Activated naive CD8-positive, alpha-beta T cell treated with anti-CD3 and anti-CD28 coated beads, Interleukin-2, amount 50 U/mL, for 16 hours (primary cell): ENCODE data around the gene HPCA.

Experiments used
- DNase-seq: peaks from one replicate; pipeline ENCODE4 v3.0.0-alpha.2; 2020; ENCODE audit warnings: low read depth, low spot score

HPCA gene

DNA sequence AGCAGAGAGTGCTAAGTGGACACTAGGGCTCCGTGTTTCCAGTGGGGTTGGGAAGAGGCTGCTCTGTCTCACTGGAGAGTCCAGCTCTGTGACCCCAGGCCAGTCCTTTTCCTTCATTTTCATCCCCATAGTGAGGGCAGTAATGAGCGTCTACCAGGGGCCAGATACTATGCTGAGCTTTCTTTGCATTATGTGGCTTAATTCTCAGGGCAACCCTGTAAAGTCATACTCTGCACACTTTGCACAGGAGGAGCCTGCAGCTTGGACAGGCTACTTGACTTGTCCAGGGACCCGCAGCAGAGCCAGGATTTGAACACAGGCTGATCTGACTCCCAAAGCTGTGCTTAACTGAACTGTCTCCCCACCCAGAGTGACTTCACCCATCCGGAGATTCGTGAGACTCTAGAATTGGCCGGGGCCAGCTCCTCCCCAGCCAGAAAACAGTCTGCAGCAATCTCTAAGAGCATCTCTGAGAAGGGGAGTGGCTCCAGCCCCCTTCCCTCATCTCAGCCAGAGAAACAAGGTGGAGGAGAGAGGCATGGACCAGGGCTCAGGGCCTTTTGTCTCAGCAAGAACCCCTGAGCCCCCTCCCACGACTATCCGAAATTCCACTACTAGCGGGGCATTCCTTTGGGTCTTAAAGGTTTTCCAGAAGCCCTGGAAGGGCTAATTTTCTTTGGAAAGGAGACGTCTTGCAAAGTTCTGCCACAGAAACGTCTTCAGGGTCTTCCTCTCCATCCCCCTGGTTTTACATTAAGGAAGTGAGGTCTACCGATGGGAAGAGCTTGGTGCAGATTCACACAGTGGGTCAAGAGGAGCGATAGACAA lies 14.7 kb upstream of the HPCA start:
- DNase-seq = no peak

DNA sequence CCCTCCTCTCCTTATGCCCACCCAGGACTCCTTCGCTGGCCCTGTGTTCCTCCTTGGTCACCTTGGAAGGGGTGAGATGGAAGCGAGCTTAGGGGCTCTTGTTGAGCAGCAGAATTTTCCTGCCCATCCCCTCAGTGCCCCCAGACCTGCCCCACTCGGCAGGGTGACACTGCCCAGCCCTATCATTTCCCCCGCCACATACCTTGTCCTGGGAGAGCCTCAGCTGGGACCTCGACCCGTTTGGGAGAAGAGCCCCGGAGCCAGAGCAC lies 14.2 kb upstream of the HPCA start:
- no peak for DNase-seq

DNA sequence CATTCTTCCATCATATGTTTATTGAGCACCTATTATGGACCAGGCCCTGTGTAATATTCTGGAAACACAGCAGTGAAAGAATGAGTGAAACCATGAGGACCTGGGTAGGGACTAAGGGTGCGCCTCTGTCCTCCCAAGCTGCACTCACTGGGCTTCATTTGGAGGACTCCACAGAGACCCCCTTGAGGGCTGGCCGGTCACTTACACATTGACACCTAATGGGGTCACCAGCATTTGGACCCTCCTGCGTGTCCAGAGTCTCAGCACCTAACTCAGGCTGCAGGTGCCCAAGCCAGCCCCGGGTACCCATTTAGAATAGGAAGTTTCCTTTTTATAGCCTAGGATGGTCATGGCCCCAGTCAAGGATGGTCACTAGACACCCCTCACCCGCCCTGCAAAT lies 12.8 kb upstream of the HPCA start:
- DNase-seq = no peak

DNA sequence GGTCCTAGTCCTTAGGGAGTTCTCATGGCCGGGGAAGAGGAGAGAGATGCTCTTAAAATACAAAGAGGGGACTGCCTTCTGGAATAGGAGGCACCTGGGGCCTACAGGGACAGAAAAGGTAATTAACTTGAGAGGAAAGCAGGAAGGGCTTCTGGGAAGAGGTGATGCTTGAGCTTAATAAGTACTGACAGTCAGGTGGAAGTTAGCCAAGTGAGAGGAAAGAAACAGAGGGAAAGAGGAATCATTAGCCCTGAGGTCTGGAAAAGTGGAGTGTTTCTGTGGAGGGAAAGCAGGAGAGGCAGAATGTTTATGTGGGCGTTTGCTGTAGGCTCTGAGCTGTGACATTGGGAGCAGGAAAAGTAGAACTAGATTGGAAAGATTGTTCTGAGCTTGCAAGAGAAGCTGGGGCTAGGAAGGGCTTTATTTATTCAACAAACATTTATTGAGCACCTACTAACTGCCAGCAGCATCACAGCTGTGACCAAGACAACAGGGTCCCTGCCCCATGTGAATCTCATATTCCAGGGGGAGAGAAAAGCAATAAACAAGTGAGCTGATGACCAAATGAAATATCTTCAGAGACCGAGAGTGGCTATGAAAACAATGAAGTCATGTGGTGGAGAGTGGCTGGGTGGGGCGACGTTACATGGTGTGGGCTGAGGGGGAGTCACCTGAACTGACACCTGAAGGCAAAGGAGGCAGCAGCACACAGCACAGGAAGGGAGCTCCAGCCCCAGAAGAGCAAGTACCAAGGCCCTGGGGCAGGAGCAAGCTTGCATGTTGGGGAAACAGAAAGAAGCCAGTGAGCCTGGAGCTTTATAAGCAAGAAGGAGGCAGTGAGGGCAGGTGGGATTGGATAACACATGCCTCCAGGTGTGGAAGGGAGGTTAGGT lies 11.2 kb upstream of the HPCA start:
- no peak for DNase-seq

DNA sequence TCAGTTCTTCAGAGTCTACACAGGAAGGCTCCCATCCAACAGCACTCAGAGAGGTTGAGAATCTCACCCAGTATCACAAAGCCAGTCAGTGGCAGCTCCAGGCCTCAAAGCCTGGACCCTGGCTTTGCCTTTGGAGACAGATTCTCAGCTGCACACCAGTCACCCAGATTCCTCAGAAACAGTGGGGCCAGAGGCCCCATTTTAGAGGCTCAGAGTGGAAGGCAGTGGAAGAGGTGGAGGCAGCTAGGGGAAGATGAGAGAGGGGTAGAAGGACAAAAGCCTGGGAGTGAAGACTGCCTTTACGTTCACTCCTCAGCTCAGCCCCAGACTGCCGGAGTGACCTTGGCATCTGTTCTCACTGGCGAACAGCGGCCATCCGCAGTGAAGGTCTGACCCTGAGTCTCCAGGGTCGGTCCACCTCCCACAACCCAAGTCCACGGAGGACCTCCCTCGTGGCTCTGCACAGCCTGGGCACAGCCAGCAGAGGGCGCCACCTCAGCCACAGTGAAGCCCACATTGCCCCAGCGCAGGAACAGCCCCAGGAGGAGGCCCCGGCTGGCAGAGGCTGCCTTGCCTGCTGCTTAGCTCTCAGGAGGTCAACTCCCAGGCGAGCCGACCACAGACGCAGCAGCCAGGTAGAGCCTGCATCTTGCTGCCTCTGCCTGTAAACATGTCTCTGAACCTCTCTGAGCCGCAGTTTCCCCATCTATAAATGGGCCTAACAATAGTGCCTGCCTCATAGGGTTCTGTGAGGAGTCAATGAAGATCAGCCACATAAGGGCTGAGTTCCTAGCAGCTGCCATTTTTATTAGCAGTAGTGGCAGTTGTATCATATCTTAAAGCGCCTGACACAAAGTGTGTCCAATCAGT lies 9.7 kb upstream of the HPCA start:
- no peak for DNase-seq

DNA sequence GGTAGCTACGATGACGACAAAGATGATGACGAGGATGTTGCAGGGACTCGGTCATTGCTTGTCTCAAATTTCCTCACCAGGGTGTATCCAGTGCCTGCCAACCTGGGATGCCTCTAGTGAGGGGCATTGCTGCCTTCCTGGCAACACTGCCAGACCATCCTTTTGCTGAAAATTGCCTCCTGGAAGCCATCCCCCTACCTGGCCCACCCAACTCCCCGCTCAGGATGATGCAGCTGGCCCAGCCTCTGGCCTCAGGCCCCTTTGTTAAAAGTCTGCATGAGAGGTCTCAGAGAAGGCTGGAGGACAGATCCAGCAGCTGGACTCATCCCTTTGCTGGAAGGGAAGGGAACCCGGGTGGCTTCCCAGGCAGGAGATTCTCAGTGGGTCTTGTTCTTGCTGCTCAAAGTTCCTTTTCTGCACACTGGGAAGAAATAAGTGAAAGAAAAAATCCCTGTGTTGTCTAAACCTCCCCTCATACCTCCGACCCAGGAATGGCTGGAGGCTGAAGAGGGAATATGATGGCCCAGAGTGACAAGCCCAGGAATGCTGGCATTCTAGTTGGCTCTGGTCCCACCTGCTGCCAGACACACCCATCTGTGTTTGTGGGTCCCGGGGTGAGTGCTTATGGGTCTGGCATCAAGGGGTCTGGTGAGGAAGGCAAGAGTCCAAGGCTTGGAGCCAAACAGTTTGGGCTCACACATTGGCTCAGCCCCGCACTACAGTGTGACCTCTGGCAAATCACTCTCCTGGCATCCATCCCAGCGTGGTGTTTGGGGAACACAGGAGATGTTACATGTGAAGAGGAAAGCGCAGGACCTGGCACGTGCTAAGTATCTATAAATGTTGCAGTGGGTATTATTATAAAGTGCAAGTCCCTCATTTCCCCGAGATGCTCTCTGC lies 8.8 kb upstream of the HPCA start:
- no peak for DNase-seq

DNA sequence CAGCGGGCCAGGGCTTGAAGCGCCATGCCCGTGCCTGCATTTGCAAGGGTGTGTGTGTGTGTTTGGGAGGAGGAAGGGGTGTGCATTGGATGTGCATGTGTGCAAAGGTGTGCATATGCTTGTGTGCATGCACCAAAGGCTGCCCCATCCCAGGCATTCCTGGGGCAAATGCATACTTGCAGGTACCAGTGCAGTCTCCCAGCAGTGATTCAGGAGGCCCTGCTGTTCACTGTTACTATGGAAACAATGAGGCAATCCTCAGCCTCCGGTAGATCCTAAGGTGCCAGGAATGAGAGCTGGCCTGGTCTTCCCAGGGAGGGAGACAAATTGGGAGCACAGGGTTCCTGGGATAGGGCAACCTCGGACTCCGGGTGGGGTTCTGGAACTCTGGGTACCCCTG lies 8.1 kb upstream of the HPCA start:
- no peak for DNase-seq

DNA sequence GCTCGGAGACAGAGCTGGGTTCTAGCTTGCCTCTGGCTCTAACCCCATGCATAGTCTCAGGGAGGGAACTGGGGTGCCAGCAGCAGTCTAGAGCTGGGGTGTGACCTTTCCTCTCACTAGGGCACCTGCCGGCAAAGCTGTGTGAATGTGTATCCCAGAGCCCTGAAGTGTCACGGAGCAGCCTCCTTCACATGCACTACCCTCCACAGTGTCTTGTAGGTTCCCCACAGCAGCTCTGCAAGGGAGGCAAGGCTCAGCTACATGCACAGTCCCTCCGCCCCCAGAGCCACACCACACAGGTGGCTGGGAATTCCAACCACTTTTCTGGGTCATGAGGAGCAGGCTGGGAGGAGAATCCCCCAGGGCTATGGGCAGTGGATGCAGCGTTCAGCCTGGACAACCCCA lies 7.7 kb upstream of the HPCA start:
- DNase-seq = no peak

DNA sequence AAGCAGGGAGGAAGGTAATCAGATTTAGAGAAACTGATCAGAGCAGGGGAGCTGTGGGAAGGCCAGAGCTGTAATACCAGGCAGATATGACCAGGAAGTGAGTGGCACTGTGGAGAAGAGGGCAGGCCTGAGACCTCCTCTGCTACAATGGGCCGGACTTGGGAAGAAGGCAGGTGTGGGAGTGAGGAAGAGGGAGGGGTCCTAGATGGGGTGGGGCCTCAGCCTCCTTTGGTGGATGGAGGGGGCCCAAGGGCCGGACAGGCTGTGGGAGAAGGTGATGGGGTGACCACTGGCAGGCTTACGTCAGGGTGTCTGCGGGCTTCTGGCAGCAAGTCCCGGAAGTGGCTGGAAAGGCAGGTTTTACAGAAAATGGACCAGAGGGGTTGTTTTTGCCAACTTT lies 5.0 kb upstream of the HPCA start:
- no peak for DNase-seq

DNA sequence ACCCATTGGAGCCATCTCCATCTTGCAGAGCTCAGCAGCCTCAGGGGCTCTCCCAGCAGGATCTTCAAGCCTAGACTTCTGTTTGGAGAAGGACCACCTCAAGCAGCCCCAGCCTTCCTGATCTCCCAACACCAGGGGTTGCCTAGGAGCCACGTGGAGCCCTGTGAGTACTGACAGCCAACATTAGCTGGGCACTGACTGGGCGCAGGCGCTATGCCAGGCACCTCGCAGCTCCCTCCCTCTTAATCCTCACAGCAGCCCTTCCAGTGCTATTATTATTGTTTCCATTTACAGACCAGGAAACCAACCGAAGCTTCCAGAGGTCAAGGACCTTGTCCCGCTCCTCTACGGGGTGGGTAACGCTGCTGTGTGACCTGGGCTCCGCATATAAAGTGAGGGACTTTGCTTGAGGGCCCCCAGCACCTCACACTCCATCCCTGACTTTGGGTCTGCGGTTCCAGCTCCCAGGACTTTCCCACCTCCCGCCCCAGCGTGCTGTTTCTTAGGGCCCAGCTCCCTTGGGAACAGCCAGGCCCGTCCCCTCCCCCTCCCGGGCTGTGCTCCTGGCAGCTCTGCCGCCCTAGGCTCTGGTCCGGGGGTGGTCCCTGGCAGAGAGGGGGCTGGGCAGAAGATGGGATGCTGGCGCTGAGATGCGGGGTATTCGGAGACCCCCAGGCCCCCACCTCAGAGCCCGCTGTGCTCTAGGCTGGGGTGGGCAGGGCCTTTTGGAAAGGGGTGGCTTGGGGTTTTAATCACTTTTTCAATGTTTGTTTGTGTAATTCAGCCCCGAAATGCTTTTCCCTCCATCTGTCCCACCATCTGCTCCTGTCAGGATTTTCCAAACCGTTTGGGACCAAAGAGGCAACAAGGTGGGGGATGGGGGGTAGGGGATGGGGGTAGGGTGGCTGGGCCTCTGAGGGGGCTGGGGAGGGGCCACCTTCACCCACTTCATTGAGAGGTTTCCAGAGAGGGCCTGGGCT lies 4.1 kb upstream of the HPCA start:
- no peak for DNase-seq

DNA sequence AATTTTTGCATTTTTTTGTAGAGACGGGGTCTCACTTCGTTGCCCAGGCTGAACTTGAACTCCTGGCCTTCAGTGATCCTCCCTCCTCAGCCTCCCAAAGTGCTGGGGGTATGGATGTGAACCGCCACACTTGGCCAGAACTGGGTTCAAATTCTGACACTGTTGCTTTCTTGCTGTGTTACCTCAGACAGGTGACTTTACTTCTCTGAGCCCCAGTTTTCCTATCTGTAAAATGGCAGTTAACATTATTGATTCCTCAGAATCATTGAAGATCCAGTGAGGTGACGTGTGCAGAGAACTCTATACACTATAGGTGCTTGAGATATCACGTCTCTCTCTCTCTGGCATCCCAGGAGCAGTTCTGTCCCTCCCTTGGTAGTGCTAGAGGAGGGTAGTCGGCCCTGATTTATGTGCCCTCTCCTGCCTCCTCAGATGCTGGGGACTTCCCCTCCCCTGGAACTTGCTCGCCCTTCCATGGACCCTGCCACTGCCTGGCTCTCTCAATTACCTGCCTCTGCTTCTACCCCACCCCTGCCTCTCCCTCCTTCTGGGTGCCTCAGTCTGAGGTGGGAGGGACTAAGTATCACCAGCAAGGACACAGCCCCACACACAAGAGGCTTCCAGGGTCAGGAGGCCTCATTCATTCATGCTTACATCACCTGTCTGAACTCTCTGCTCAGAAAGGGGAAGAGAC lies 2.8 kb upstream of the HPCA start:
- DNase-seq = no peak

DNA sequence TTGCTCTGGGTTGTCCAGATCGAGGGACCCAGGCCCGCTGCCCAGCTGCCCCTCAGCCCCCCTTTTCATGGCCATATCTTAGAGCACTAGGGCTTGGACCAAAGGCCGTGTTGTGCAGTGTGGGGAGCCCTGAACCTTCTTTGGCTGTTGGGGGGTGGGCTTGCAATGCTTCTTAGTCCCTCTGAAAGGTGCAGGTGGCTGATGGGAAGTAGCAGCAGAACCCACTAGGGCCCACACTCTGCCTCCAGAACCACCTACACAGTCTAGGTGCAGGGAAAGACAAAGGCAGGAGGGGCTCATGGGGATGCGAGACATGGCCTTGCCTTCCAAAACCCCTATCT lies 2.3 kb upstream of the HPCA start:
- DNase-seq = no peak

DNA sequence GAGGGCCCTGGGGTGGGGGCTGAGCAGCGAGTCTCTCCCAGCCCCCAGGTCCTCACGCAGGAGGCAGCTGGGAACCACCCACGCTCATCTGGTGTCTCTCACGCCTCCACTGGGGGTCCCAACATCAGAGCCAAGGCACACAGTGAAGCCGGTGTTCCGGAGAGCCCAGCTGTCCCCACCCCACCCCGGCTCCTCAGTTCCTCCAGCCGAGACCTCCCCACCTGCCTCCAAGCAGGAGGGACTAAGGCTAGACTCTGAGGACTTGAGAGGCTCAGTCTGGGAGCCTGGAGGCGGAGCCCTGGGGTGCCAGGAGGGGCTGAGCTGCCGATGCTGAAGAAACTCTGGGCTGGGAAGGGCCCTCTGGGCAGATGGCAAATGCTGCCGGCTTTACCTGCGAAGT lies 1.6 kb upstream of the HPCA start:
- no peak for DNase-seq

DNA sequence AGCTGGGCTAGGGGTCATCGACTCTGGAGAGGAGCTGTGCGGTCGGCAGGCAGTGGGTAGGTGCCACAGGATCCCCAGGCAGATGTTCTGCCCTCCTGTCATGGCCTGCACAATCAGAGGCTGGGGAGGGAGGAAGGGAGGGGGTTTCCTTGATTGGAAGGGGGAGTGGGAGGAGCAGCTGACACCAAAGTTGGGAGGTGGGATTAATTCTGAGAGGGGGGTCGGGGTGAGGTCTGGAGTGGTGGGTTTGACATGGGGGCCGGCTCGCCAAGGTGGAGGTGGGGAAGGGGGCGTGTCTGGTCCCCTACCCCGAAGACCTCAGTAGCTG lies 651 bp upstream of the HPCA start:
- no peak for DNase-seq

DNA sequence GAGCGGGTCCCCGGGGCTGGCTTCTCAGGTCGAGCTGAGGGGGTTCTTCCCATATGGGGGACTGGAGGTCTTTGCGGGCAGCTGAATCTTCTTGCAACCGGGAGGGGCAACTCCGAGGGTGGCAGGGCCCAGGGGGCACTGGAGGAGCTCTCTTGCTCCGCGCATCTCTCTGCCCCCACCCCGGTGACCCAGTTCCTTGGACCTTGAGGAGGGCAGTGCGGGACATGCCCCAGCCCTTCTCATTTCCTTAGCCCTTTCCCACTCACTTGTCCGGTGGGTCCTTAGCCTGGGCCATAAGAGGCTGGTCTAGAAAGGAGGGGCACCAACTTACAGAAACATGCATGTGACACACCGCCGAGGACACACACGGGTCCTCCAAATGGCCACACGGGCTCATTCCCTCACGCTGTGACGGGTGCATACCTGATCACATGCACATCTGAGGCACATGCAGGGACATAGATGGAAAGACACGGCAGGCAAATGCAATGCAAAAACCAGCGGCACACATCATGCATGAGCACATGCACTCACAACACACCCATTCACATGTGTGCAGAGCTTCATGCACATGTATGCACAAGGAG lies 630 bp downstream of the HPCA start:
- DNase-seq = no peak

DNA sequence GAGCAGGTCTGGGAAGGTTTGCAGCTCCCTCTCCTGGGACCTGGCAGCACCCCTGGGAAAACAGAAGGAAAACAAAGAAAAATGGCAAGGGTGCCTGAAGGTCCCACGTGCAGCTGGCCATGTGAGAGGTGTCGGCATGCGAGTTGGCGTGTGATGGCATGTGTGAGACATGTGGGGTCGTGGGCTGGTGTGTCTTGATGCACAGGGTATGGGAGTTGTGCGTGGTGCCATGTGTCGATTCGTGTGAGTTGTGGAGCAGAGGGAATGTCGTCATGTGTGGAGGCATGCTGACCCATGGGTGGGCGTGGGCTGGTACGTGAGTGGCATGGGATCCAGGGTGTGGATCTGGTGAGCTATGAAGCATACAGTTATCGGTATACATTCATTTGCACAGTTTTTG lies 1.3 kb downstream of the HPCA start:
- no peak for DNase-seq

DNA sequence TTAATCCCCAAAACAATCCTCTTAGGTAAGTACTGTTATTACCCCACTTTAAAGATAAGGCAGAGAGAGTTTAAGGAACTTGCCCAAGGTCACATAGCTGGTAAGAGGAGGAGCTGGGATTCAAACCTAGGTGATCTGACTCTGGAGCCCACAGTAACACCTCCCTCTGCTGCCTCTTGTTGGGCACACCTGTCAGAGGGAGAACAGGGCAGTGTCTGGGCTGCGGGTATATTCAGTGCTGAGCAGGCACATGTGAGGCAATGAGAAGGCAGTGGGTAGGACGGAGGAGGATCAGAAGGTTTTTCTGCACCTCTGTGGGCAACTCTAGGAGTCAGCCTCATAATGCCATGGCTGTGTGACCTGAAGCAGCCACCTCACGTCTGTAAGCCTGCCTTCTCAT lies 1.8 kb downstream of the HPCA start:
- DNase-seq = no peak

DNA sequence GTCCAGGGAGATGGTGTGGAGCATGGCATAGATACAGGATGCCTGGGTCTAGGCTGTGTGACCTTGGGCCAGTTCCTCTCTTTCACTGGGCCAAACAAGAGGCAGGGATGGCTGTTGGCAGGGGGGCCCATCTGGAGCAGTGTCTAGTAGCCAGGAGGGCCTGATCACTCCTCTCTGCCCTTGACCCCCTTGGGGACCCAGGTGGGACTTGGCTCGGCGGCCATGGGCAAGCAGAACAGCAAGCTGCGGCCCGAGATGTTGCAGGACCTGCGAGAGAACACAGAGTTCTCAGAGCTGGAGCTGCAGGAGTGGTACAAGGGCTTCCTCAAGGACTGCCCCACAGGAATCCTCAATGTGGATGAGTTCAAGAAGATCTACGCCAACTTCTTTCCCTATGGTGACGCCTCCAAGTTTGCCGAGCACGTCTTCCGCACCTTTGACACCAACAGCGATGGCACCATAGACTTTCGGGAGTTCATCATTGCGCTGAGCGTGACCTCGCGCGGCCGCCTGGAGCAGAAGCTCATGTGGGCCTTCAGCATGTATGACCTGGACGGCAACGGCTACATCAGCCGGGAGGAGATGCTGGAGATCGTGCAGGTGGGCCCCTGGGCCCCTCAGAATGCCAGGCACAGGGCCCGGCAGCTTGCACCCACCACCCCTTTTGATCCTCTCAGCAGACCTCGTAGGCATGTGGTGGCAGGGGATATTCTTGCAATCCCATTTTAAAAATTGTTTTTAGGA lies 2.6 kb downstream of the HPCA start:
- DNase-seq = no peak
